ENCODE results near the gene COL4A6.

The COL4A6 gene

DNA sequence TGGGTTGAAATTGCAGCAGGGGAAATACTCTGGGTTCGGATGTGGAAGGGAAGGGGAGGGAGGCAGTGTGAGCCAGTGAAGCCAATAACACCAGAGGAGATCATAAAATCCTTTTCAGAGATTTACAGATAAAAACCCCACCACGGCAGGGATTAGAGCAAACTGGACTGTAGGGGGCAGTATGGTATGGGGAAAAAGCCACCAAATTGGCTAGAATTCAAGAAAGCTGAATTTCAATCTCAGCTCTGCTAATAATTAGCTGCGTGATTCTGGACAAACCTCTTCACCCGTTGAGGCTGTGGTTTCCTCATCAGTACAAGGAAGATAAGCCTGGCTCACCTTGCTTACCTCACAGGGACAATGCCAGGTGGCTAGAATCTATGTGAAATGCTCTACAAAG, 238.5 kb downstream of the COL4A6 start:
- Histone ChIP-seq H3K9me3 (ENCODE audit: low read length) (no peaks in the 10 kb centered on the region), H3K9ac (ENCODE audit: low read length) (no peak overlapping the region), H3K27me3 (ENCODE audit: control insufficient read depth in 1 of 2, insufficient read depth in 2 of 2, low read length in 2 of 2) (peaks cover 7 to 8% of the 10 kb centered on the region in 2 donors), H3K36me3 (ENCODE audit: insufficient read depth, low read length) (no peaks in the 10 kb centered on the region), H3K4me3 (ENCODE audit: low read depth in 1 of 2, low read length in 2 of 2) (no peak overlapping the region), H3K27ac (ENCODE audit: low read depth, low read length) (no peak overlapping the region), H3K4me1 (ENCODE audit: insufficient read depth, low read length) (no peaks in the 10 kb centered on the region)

- Histone ChIP-seq H3K27me3 (ENCODE audit: control insufficient read depth in 1 of 2, insufficient read depth in 2 of 2, low read length in 2 of 2) (peaks cover 7 to 8% of the 10 kb centered on the region in 2 donors), H3K36me3 (ENCODE audit: insufficient read depth, low read length) (no peaks in the 10 kb centered on the region), H3K4me1 (ENCODE audit: insufficient read depth, low read length) (no peaks in the 10 kb centered on the region), H3K9ac (ENCODE audit: low read length) (no peak overlapping the region), H3K4me3 (ENCODE audit: low read depth in 1 of 2, low read length in 2 of 2) (no peak overlapping the region), H3K27ac (ENCODE audit: low read depth, low read length) (no peak overlapping the region), H3K9me3 (ENCODE audit: low read length) (no peaks in the 10 kb centered on the region)
These were observed 239.2 kb downstream of the COL4A6 start for GRCh38 chrX:108199041-108199440.

- H3K27ac ChIP-seq (ENCODE audit: low read depth, low read length), result no peak overlapping the region
- peaks cover 7 to 8% of the 10 kb centered on the region in 2 donors for H3K27me3 ChIP-seq (ENCODE audit: control insufficient read depth in 1 of 2, insufficient read depth in 2 of 2, low read length in 2 of 2)
- H3K9me3 ChIP-seq (ENCODE audit: low read length), result no peaks in the 10 kb centered on the region
These were observed 239.8 kb downstream of the COL4A6 start for GRCh38 chrX:108198420-108198819.

DNA sequence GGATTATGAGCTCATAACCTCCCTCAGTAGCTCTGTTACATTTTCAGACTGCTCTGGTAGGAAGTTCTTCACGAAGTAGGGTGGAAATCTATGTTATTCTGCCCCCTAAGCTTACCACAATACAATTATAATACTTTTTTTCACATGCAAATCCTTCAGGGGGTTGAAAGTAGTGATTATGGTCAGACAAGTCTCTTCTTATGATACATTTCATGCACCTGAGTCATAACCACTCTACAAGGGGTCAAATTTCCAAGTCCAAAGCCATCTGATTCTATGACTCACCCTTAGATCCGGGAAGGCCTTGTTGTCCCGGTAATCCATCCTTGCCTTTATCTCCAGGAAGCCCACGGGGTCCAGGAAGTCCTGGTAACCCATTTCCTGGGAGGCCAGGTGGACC, 251.4 kb downstream of the COL4A6 start:
- H3K27me3 ChIP-seq (ENCODE audit: control insufficient read depth in 1 of 2, insufficient read depth in 2 of 2, low read length in 2 of 2), result no peaks in the 10 kb centered on the region

More at GRCh38 chrX:108198420-108198819, 239.8 kb downstream of the COL4A6 start:
- no peak overlapping the region for H3K9ac ChIP-seq (ENCODE audit: low read length)
- H3K4me3 ChIP-seq (ENCODE audit: low read depth in 1 of 2, low read length in 2 of 2), result no peak overlapping the region
- H3K4me1 ChIP-seq (ENCODE audit: insufficient read depth, low read length), result no peaks in the 10 kb centered on the region
- no peaks in the 10 kb centered on the region for H3K36me3 ChIP-seq (ENCODE audit: insufficient read depth, low read length)

GRCh38 chrX:108178143-108178498, 260.1 kb downstream of the COL4A6 start:
- peaks cover 8 to 13% of the 10 kb centered on the region in 2 donors for H3K27me3 ChIP-seq (ENCODE audit: control insufficient read depth in 1 of 2, insufficient read depth in 2 of 2, low read length in 2 of 2)
- H3K9ac ChIP-seq (ENCODE audit: low read length), result no peak overlapping the region
- H3K4me1 ChIP-seq (ENCODE audit: insufficient read depth, low read length), result no peaks in the 10 kb centered on the region
- H3K9me3 ChIP-seq (ENCODE audit: low read length), result no peaks in the 10 kb centered on the region
- H3K27ac ChIP-seq (ENCODE audit: low read depth, low read length), result no peak overlapping the region
- H3K36me3 ChIP-seq (ENCODE audit: insufficient read depth, low read length), result no peaks in the 10 kb centered on the region
- H3K4me3 ChIP-seq (ENCODE audit: low read depth in 1 of 2, low read length in 2 of 2), result no peak overlapping the region

More for the DNA sequence above, 251.4 kb downstream of the COL4A6 start:
- Histone ChIP-seq H3K4me1 (ENCODE audit: insufficient read depth, low read length) (no peaks in the 10 kb centered on the region), H3K9ac (ENCODE audit: low read length) (no peak overlapping the region), H3K9me3 (ENCODE audit: low read length) (no peaks in the 10 kb centered on the region), H3K36me3 (ENCODE audit: insufficient read depth, low read length) (no peaks in the 10 kb centered on the region), H3K27ac (ENCODE audit: low read depth, low read length) (no peak overlapping the region), H3K4me3 (ENCODE audit: low read depth in 1 of 2, low read length in 2 of 2) (no peak overlapping the region)

GRCh38 chrX:108177351-108178142, 260.7 kb downstream of the COL4A6 start:
- Histone ChIP-seq H3K9ac (ENCODE audit: low read length) (no peak overlapping the region), H3K27ac (ENCODE audit: low read depth, low read length) (no peak overlapping the region), H3K36me3 (ENCODE audit: insufficient read depth, low read length) (no peaks in the 10 kb centered on the region), H3K27me3 (ENCODE audit: control insufficient read depth in 1 of 2, insufficient read depth in 2 of 2, low read length in 2 of 2) (peaks cover 8 to 13% of the 10 kb centered on the region in 2 donors), H3K9me3 (ENCODE audit: low read length) (no peaks in the 10 kb centered on the region), H3K4me3 (ENCODE audit: low read depth in 1 of 2, low read length in 2 of 2) (no peak overlapping the region), H3K4me1 (ENCODE audit: insufficient read depth, low read length) (no peaks in the 10 kb centered on the region)

GRCh38 chrX:108173874-108174273, 264.3 kb downstream of the COL4A6 start:
- no peak overlapping the region for H3K27ac ChIP-seq (ENCODE audit: low read depth, low read length)
- no peak overlapping the region for H3K9ac ChIP-seq (ENCODE audit: low read length)
- H3K4me1 ChIP-seq (ENCODE audit: insufficient read depth, low read length), result no peaks in the 10 kb centered on the region
- peaks cover 0 to 7% of the 10 kb centered on the region in 2 donors for H3K27me3 ChIP-seq (ENCODE audit: control insufficient read depth in 1 of 2, insufficient read depth in 2 of 2, low read length in 2 of 2)
- H3K36me3 ChIP-seq (ENCODE audit: insufficient read depth, low read length), result no peaks in the 10 kb centered on the region
- no peaks in the 10 kb centered on the region for H3K9me3 ChIP-seq (ENCODE audit: low read length)
- H3K4me3 ChIP-seq (ENCODE audit: low read depth in 1 of 2, low read length in 2 of 2), result no peak overlapping the region

- no peak overlapping the region for H3K4me3 ChIP-seq (ENCODE audit: low read depth in 1 of 2, low read length in 2 of 2)
- no peaks in the 10 kb centered on the region for H3K36me3 ChIP-seq (ENCODE audit: insufficient read depth, low read length)
- H3K27ac ChIP-seq (ENCODE audit: low read depth, low read length), result no peak overlapping the region
- no peaks in the 10 kb centered on the region for H3K9me3 ChIP-seq (ENCODE audit: low read length)
- no peak overlapping the region for H3K9ac ChIP-seq (ENCODE audit: low read length)
- peaks cover 0 to 4% of the 10 kb centered on the region in 2 donors for H3K27me3 ChIP-seq (ENCODE audit: control insufficient read depth in 1 of 2, insufficient read depth in 2 of 2, low read length in 2 of 2)
- no peaks in the 10 kb centered on the region for H3K4me1 ChIP-seq (ENCODE audit: insufficient read depth, low read length)
These were observed 266.6 kb downstream of the COL4A6 start for GRCh38 chrX:108171671-108172070.

DNA sequence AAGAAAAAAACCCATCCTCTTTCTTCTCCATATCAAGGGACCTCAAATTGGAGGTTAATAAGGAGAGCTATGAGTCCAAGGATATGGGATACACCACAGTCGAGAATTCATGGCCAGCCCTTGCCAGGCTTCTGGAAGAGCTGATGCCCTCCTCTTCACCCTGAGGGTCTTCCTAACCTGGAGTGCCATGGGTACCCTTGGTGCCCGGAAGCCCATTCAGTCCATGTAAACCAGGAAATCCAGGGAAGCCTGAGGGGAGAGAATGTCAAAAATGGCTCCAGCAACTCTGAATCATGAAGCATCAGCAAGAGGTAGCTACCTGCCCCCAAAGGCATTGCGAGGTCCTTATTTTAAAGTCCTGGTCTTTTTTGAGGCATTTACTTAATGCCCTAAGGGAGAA, 268.5 kb downstream of the COL4A6 start:
- Histone ChIP-seq H3K9me3 (ENCODE audit: low read length) (no peaks in the 10 kb centered on the region), H3K9ac (ENCODE audit: low read length) (no peak overlapping the region), H3K36me3 (ENCODE audit: insufficient read depth, low read length) (no peaks in the 10 kb centered on the region), H3K4me1 (ENCODE audit: insufficient read depth, low read length) (no peaks in the 10 kb centered on the region), H3K4me3 (ENCODE audit: low read depth in 1 of 2, low read length in 2 of 2) (no peak overlapping the region), H3K27ac (ENCODE audit: low read depth, low read length) (no peak overlapping the region), H3K27me3 (ENCODE audit: control insufficient read depth in 1 of 2, insufficient read depth in 2 of 2, low read length in 2 of 2) (no peaks in the 10 kb centered on the region)

GRCh38 chrX:108168961-108169740, 269.1 kb downstream of the COL4A6 start:
- Histone ChIP-seq H3K36me3 (ENCODE audit: insufficient read depth, low read length) (no peaks in the 10 kb centered on the region), H3K27me3 (ENCODE audit: control insufficient read depth in 1 of 2, insufficient read depth in 2 of 2, low read length in 2 of 2) (no peaks in the 10 kb centered on the region), H3K4me3 (ENCODE audit: low read depth in 1 of 2, low read length in 2 of 2) (no peak overlapping the region), H3K27ac (ENCODE audit: low read depth, low read length) (no peak overlapping the region), H3K9ac (ENCODE audit: low read length) (no peak overlapping the region), H3K4me1 (ENCODE audit: insufficient read depth, low read length) (no peaks in the 10 kb centered on the region), H3K9me3 (ENCODE audit: low read length) (no peaks in the 10 kb centered on the region)

- Histone ChIP-seq H3K9me3 (ENCODE audit: low read length) (no peaks in the 10 kb centered on the region), H3K27me3 (ENCODE audit: control insufficient read depth in 1 of 2, insufficient read depth in 2 of 2, low read length in 2 of 2) (peaks cover 0 to 5% of the 10 kb centered on the region in 2 donors), H3K4me3 (ENCODE audit: low read depth in 1 of 2, low read length in 2 of 2) (no peak overlapping the region), H3K9ac (ENCODE audit: low read length) (no peak overlapping the region), H3K4me1 (ENCODE audit: insufficient read depth, low read length) (no peaks in the 10 kb centered on the region), H3K36me3 (ENCODE audit: insufficient read depth, low read length) (no peaks in the 10 kb centered on the region), H3K27ac (ENCODE audit: low read depth, low read length) (no peak overlapping the region)
These were observed 270.9 kb downstream of the COL4A6 start for GRCh38 chrX:108167211-108167872.
